Ovary (tissue), 9 donors: ENCODE data around the gene CACNB4. TPM values are rescaled to one million over a fixed set of nuclear protein-coding genes. Genes with fewer than 3 reads are reported as not detected.

Experiments
- DNase-seq, 5 donors: peaks; one replicate each; pipeline ENCODE4 v3.0.0-alpha.2; 2019 to 2020
- H3K27ac ChIP-seq, 2 donors: fragments of 200-600 bp; one replicate each; pipeline versions ENCODE4 v1.5.1 to v1.8.0; 2019 to 2022
- H3K27me3 ChIP-seq: fragments of 200-600 bp; one replicate; pipeline ENCODE4 v1.8.0; 2022
- H3K36me3 ChIP-seq: fragments of 200-600 bp; sonication (generic); one replicate; pipeline ENCODE4 v1.5.1; 2019
- H3K4me1 ChIP-seq: one replicate; pipeline ENCODE4 v1.8.1; 2013; ENCODE audit warnings: mild to moderate bottlenecking, moderate library complexity; ENCODE audit not compliant: insufficient read depth
- H3K4me3 ChIP-seq: fragments of 200-600 bp; sonication (generic); one replicate; pipeline ENCODE4 v1.5.1; 2017
- H3K9me3 ChIP-seq, 2 donors: fragments of 200-600 bp in 1 of 2; sonication (generic) in 1 of 2; one replicate each; pipeline versions ENCODE4 v1.5.1 to v1.8.1; 2013 to 2019; ENCODE audit warnings: mild to moderate bottlenecking in 1 of 2, moderate library complexity in 1 of 2
- CTCF ChIP-seq, 3 donors: fragments of 450-650 bp in 2 of 3; fragments of 200-600 bp in 1 of 3; IDR thresholded peaks; one replicate each; pipeline versions ENCODE4 v1.5.1 to v1.8.0; 2016 to 2022; ENCODE audit warnings: antibody characterized with exemption in 3 of 3, mild to moderate bottlenecking in 1 of 3
- EP300 ChIP-seq: sonication (generic); formaldehyde crosslinking; IDR thresholded peaks from one replicate; pipeline ENCODE4 v1.6.1; 2017; ENCODE audit warnings: antibody characterized with exemption
- POLR2A ChIP-seq: fragments of 450-650 bp; IDR thresholded peaks from one replicate; pipeline ENCODE4 v1.6.1; 2017; ENCODE audit warnings: antibody characterized with exemption, mild to moderate bottlenecking, moderate library complexity
- WGBS, 3 donors: extraction: QIAGEN DNeasy Blood & Tissue Kit in 1 of 3; methylation state at CpG; one replicate each; pipeline versions ENCODE4 v1.1.5 to v1.1.7; 2013 to 2017; 5-methylcytosine and 5-hydroxymethylcytosine counted together
- intact Hi-C, 4 donors: fragments of 100-400 bp; cut with DNase I; formaldehyde crosslinking; loops; one replicate each; pipeline versions ENCODE4 v1.11.0 to v1.15.1; 2022 to 2023
- polyA plus RNA-seq, 2 donors: library from polyadenylated mRNA; stranded (reverse); fragments of 200-250 nt in 1 of 2; fragments of 350-450 nt in 1 of 2; fragmentation: Illumina TruSeq in 1 of 2; extraction: RNeasy Lipid Tissue Mini Kit (QIAGEN cat#74804) in 1 of 2; gene quantifications; one replicate each; pipeline ENCODE4 v1.2.3, GENCODE V29; 2013 to 2014
- total RNA-seq, 7 donors: library from RNA; depleted of rRNA in 2 of 7; stranded (reverse); fragments of >200 nt in 2 of 7; fragmentation: NEBNext Ultra II Directional in 3 of 7; extraction: Animal tissue kit (Norgen Biotek cat#: 25700) in 3 of 7; gene quantifications; one replicate each; pipeline versions ENCODE4 v1.1.0 to v1.2.4, GENCODE V29; 2016 to 2023
- donor health status: DM: no; HTN: no; CAD: no; lungs with moderate emphysema.
- donor health status: DM: no; HTN: no; CAD: no.
- donor health status: Bipolar disorder and iron deficiency.
- donor health status: DM: yes; HTN: yes; CAD: no.
- donor health status: DM: no; HTN: no; CAD: no.
- donor health status: DM: yes; HTN: yes; CAD: no.

CACNB4 gene
- total and polyA plus RNA-seq, 9 donors = 0.23 to 1.9 (median 1.0) TPM

GRCh38 chr2:151974988-151975387 lies 123.9 kb downstream of the CACNB4 start:
- no peaks in the 10 kb centered on the region for H3K36me3 ChIP-seq
- H3K27ac ChIP-seq = no peak overlapping the region
- H3K4me3 ChIP-seq = no peak overlapping the region
- intact Hi-C loops = no loop called here
- no peaks in the 10 kb centered on the region for H3K9me3 ChIP-seq
- TF ChIP-seq CTCF (IDR thresholded peaks at IDR 0.05) = no peak
- no peak for TF ChIP-seq EP300
- TF ChIP-seq POLR2A = no peak
- DNase-seq = no peak
- WGBS, 3 donors = 90 to 94% (median 93%) methylated on average over 3 of the region's 3 CpGs
- no peaks in the 10 kb centered on the region for H3K4me1 ChIP-seq
- no peaks in the 10 kb centered on the region for H3K27me3 ChIP-seq

- Histone ChIP-seq H3K4me3 (no peak overlapping the region), H3K27me3 (no peaks in the 10 kb centered on the region), H3K27ac (no peak overlapping the region), H3K4me1 (no peaks in the 10 kb centered on the region), H3K36me3 (no peaks in the 10 kb centered on the region), H3K9me3 (no peaks in the 10 kb centered on the region)
- intact Hi-C loops = no loop called here
- DNase-seq = no peak
- WGBS, 3 donors = 6 to 16% (median 8%) methylated on average over 8 of the region's 8 CpGs
- no peak for TF ChIP-seq POLR2A
- TF ChIP-seq EP300 = no peak
- TF ChIP-seq CTCF (IDR thresholded peaks at IDR 0.05) = no peak
These were observed 125.0 kb downstream of the CACNB4 start for GRCh38 chr2:151973901-151974199.

GRCh38 chr2:151973013-151973900 lies 125.6 kb downstream of the CACNB4 start:
- no peak for DNase-seq
- Histone ChIP-seq H3K27ac (no peak overlapping the region), H3K27me3 (no peaks in the 10 kb centered on the region), H3K36me3 (no peaks in the 10 kb centered on the region), H3K4me1 (no peaks in the 10 kb centered on the region), H3K4me3 (no peak overlapping the region), H3K9me3 (no peaks in the 10 kb centered on the region)
- 54 to 58% (median 55%) methylated on average over 8 of the region's 8 CpGs for WGBS, 3 donors
- TF ChIP-seq POLR2A (no peak), CTCF (IDR thresholded peaks at IDR 0.05) (no peak), EP300 (no peak)
- intact Hi-C loops = no loop called here

GRCh38 chr2:151972241-151973012 lies 126.4 kb downstream of the CACNB4 start:
- H3K36me3 ChIP-seq = no peaks in the 10 kb centered on the region

More at GRCh38 chr2:151972241-151973012, 126.4 kb downstream of the CACNB4 start:
- H3K27me3 ChIP-seq = no peaks in the 10 kb centered on the region
- no peaks in the 10 kb centered on the region for H3K4me1 ChIP-seq
- no peak overlapping the region for H3K27ac ChIP-seq
- no peak overlapping the region for H3K4me3 ChIP-seq
- 94 to 96% (median 95%) methylated on average over 8 of the region's 8 CpGs for WGBS, 3 donors
- TF ChIP-seq POLR2A (no peak), CTCF (IDR thresholded peaks at IDR 0.05) (no peak), EP300 (no peak)
- no peaks in the 10 kb centered on the region for H3K9me3 ChIP-seq
- no peak for DNase-seq
- intact Hi-C loops = no loop called here
